Kidney (tissue), 14 donors: ENCODE data around the gene ERC2. TPM values are rescaled to one million over a fixed set of nuclear protein-coding genes. Genes with fewer than 3 reads are reported as not detected.

Experiments
- DNase-seq, 5 donors: peaks; one replicate each; pipeline ENCODE4 v3.0.0-alpha.2; 2013 to 2020
- FAIRE-seq: peaks from 2 replicates; lab custom pipeline; 2012; peaks lifted over from hg19 to GRCh38; lab: Jason Lieb, UNC
- H3K27ac ChIP-seq, 2 donors: one replicate each; pipeline ENCODE4 v1.7.0; 2013; ENCODE audit warnings: low read depth in 2 of 2, low read length in 2 of 2, inconsistent platforms in 1 of 2
- H3K27me3 ChIP-seq: one replicate; pipeline ENCODE4 v1.7.1; 2013; ENCODE audit warnings: low read length, inconsistent platforms; ENCODE audit not compliant: control insufficient read depth, insufficient read depth
- H3K36me3 ChIP-seq, 3 donors: one replicate each; pipeline versions ENCODE4 v1.7.0 to v1.7.1; 2013; ENCODE audit warnings: low read length in 3 of 3, control low read depth in 1 of 3, inconsistent platforms in 1 of 3; ENCODE audit not compliant: insufficient read depth in 3 of 3, control insufficient read depth in 2 of 3
- H3K4me1 ChIP-seq, 3 donors: one replicate each; pipeline versions ENCODE4 v1.7.0 to v1.7.1; 2013; ENCODE audit warnings: low read length in 3 of 3, inconsistent platforms in 1 of 3, low read depth in 1 of 3; ENCODE audit not compliant: control insufficient read depth in 2 of 3, insufficient read depth in 2 of 3
- H3K4me3 ChIP-seq, 3 donors: one replicate each; pipeline versions ENCODE4 v1.7.0 to v1.8.1; 2013; ENCODE audit warnings: low read length in 3 of 3, control low read depth in 1 of 3, inconsistent platforms in 1 of 3
- H3K9ac ChIP-seq, 3 donors: one replicate each; pipeline versions ENCODE4 v1.7.0 to v1.7.1; 2013; ENCODE audit warnings: low read length in 3 of 3, control low read depth in 1 of 3, inconsistent platforms in 1 of 3
- H3K9me3 ChIP-seq, 3 donors: one replicate each; pipeline versions ENCODE4 v1.7.0 to v1.7.1; 2013; ENCODE audit warnings: low read length in 3 of 3, control low read depth in 1 of 3, inconsistent platforms in 1 of 3; ENCODE audit not compliant: control insufficient read depth in 2 of 3, insufficient read depth in 1 of 3
- intact Hi-C: fragments of 100-400 bp; cut with DNase I; formaldehyde crosslinking; loops from one replicate; pipeline ENCODE4 v1.11.1; 2022
- polyA plus RNA-seq: library from polyadenylated mRNA; stranded (reverse); fragments of 350-450 nt; fragmentation: Illumina TruSeq; extraction: RNeasy Lipid Tissue Mini Kit (QIAGEN cat#74804); gene quantifications from one replicate; pipeline ENCODE4 v1.2.3, GENCODE V29; 2014; ENCODE audit warnings: low read depth, low replicate concordance; ENCODE audit not compliant: insufficient read depth
- total RNA-seq: library from RNA; stranded (reverse); fragmentation: NEBNext Ultra II Directional; extraction: Animal tissue kit (Norgen Biotek cat#: 25700); gene quantifications from one replicate; pipeline ENCODE4 v1.2.1, GENCODE V29; 2021
- TF ChIP-seq, protein P1 (sequence below): IDR thresholded peaks from 3 replicates; pipeline ENCODE4 v1.5.1; 2012; ENCODE audit warnings: mild to moderate bottlenecking, moderate library complexity, borderline replicate concordance; ENCODE audit not compliant: insufficient read depth; ENCODE audit errors: extremely low read depth
- donor health status: control.
- donor health status: control.
- donor health status: control.
- donor health status: control.
- donor health status: control.
- donor health status: DM: yes; HTN: yes; CAD: no.
- donor health status: Normal renal cell carcinoma (clear cell type).

Gene ERC2
- total and polyA plus RNA-seq, 2 donors from 2014 or later = 0.92 to 3.8 TPM

DNA sequence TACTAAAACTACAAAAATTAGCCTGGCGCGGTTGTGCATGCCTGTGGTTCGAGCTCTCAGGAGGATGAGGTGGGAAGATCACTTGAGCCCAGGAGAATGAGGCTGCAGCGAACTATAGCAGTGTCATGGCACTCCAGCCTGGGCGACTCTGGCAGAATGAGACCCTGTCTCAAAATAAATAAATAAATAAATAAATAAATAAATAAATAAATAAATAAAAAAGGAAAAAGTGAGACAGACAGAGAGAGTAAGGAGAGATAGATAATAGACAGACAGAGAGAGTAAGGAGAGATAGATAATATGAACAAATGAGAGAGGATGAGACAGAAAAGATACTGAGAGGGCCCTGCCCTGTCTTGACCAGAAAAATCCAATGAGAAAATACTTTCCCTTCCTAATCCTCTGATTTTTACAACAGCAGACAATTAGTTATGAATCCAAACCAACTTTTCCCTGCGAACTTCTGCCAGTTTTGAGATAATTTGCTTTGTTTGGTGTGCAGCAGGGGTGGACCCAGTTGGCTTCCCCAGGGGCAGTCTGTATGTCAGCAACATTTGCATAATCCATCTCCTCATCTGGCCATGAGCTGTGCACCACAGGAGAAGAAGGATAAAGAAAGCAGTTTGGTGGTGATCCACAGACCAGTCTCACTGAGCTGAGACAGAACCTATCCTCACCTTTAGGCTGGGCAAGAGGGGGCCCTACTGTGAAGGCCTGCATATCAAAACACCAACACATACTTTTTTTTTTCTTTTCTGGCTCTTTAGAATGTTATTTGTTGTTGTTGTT lies 692.7 kb downstream of the ERC2 start:
- Histone ChIP-seq H3K4me1 (no peaks in the 10 kb centered on the region), H3K4me3 (no peak overlapping the region), H3K9ac (no peak overlapping the region), H3K27me3 (peaks cover 4% of the 10 kb centered on the region), H3K27ac (no peak overlapping the region), H3K9me3 (no peaks in the 10 kb centered on the region), H3K36me3 (no peaks in the 10 kb centered on the region)
- intact Hi-C loops = no loop called here
- FAIRE-seq (no peak), DNase-seq (no peak)
- TF ChIP-seq, protein P1, sequence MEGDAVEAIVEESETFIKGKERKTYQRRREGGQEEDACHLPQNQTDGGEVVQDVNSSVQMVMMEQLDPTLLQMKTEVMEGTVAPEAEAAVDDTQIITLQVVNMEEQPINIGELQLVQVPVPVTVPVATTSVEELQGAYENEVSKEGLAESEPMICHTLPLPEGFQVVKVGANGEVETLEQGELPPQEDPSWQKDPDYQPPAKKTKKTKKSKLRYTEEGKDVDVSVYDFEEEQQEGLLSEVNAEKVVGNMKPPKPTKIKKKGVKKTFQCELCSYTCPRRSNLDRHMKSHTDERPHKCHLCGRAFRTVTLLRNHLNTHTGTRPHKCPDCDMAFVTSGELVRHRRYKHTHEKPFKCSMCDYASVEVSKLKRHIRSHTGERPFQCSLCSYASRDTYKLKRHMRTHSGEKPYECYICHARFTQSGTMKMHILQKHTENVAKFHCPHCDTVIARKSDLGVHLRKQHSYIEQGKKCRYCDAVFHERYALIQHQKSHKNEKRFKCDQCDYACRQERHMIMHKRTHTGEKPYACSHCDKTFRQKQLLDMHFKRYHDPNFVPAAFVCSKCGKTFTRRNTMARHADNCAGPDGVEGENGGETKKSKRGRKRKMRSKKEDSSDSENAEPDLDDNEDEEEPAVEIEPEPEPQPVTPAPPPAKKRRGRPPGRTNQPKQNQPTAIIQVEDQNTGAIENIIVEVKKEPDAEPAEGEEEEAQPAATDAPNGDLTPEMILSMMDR = no peak

DNA sequence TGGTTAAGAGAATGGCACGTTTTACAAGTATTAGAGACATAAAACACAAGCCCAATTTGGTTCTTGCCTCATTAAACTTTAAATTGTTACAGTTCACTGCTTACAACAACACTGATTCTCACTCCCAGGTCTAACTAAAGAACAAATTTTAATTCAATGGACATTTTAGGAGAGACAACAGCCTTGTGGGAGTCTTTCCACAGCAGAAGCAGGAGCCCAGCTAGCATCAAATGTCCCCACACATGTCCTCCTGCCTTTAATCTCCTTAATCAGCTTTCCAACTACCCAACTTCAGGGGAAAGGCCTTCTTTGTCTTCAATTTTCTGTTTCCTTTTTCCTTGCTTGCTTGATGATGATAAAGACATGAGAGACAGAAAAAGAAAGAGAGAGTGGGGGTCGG lies 693.4 kb downstream of the ERC2 start:
- FAIRE-seq (no peak), DNase-seq (peak in 3 of 5 donors; percentile 51 to 81 (median 73))
- Histone ChIP-seq H3K4me1 (no peaks in the 10 kb centered on the region), H3K9me3 (no peaks in the 10 kb centered on the region), H3K27me3 (peaks cover 4% of the 10 kb centered on the region), H3K36me3 (no peaks in the 10 kb centered on the region), H3K4me3 (no peak overlapping the region), H3K9ac (no peak overlapping the region), H3K27ac (no peak overlapping the region)
- intact Hi-C loops = no loop called here
- TF ChIP-seq, protein P1 = no peak

DNA sequence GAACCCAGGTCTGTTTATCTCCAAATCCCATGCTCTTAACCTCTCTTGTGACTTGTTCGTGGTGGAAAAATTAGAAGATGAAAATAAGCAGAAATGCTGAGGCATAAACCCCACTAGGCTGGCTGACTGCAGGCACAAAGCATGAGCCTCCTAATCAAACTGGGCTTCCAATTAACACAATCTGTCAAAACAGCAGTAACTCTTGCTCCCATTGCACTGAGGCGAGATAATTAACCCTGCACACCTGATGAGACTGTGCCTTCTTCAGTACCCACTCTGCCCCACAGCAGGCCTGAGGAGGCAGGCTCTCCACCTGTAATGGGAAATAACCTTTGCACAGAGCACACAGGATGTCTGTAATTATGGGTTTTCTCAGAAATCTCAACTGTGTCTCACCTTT lies 696.8 kb downstream of the ERC2 start:
- Histone ChIP-seq H3K4me1 (no peaks in the 10 kb centered on the region), H3K27me3 (no peaks in the 10 kb centered on the region), H3K36me3 (no peaks in the 10 kb centered on the region), H3K9me3 (no peaks in the 10 kb centered on the region), H3K4me3 (no peak overlapping the region), H3K27ac (no peak overlapping the region), H3K9ac (no peak overlapping the region)
- no peak for DNase-seq
- no peak for FAIRE-seq
- TF ChIP-seq, protein P1 = no peak
- intact Hi-C loops = no loop called here
